DOHH2 (cell line): ENCODE data around the gene PTPN3.

ENCODE experiments used
- H3F3A ChIP-seq: fragments of 200-600 bp; sonication (generic), shearing (Covaris generic); 2 replicates; pipeline ENCODE4 v1.6.0; 2016; ENCODE audit warnings: antibody characterized with exemption, mild to moderate bottlenecking; ENCODE audit not compliant: control insufficient read depth, insufficient read depth
- H3K27ac ChIP-seq: fragments of 200-600 bp; sonication (generic); 2 replicates; pipeline ENCODE4 v1.5.1; 2014; ENCODE audit warnings: low read depth, mild to moderate bottlenecking, low read length, moderate library complexity
- H3K27me3 ChIP-seq: fragments of 200-600 bp; sonication (generic); 2 replicates; pipeline ENCODE4 v1.6.1; 2014; ENCODE audit warnings: mild to moderate bottlenecking, low read length, mixed read lengths; ENCODE audit not compliant: control insufficient read depth
- H3K36me3 ChIP-seq: fragments of 200-600 bp; sonication (generic); 2 replicates; pipeline ENCODE4 v1.6.1; 2014; ENCODE audit warnings: mild to moderate bottlenecking, low read length, moderate library complexity, mixed read lengths; ENCODE audit not compliant: control insufficient read depth
- H3K4me1 ChIP-seq: fragments of 200-600 bp; sonication (generic); 2 replicates; pipeline ENCODE4 v1.6.1; 2014; ENCODE audit warnings: mild to moderate bottlenecking, low read length, mixed read lengths; ENCODE audit not compliant: control insufficient read depth
- H3K4me2 ChIP-seq: fragments of 200-600 bp; sonication (generic); 2 replicates; pipeline ENCODE4 v1.6.0; 2014; ENCODE audit warnings: mild to moderate bottlenecking, low read length, moderate library complexity
- H3K4me3 ChIP-seq: fragments of 200-600 bp; sonication (generic); 2 replicates; pipeline ENCODE4 v1.5.1; 2014; ENCODE audit warnings: mild to moderate bottlenecking, low read length, mixed read lengths
- H3K79me2 ChIP-seq: fragments of 200-600 bp; sonication (generic); 2 replicates; pipeline ENCODE4 v1.6.1; 2014; ENCODE audit warnings: mild to moderate bottlenecking, low read length, mixed read lengths; ENCODE audit not compliant: control insufficient read depth
- H3K9me2 ChIP-seq: fragments of 200-600 bp; sonication (generic); replicated peaks from 2 replicates; pipeline ENCODE4 v1.6.1; 2014; ENCODE audit warnings: mild to moderate bottlenecking, low read length, mixed read lengths; ENCODE audit not compliant: control insufficient read depth
- H3K9me3 ChIP-seq: fragments of 200-600 bp; sonication (generic); 2 replicates; pipeline ENCODE4 v1.6.1; 2014; ENCODE audit warnings: antibody characterized with exemption, low read length, mixed read lengths; ENCODE audit not compliant: control insufficient read depth, insufficient read depth
- H4K20me1 ChIP-seq: fragments of 200-600 bp; sonication (generic); 2 replicates; pipeline ENCODE4 v1.6.0; 2014; ENCODE audit warnings: low read depth, mild to moderate bottlenecking, antibody characterized with exemption, low read length, moderate library complexity; ENCODE audit not compliant: control insufficient read depth, insufficient read depth
- CTCF ChIP-seq: fragments of 200-600 bp; sonication (generic); IDR thresholded peaks from one replicate; pipeline ENCODE4 v1.5.1; 2014; ENCODE audit warnings: antibody characterized with exemption, mild to moderate bottlenecking, low read depth, low read length; ENCODE audit not compliant: poor library complexity, severe bottlenecking
- EZH2phosphoT487 ChIP-seq: fragments of 200-600 bp; sonication (generic); IDR thresholded peaks from 2 replicates; pipeline ENCODE4 v1.6.1; 2017; ENCODE audit warnings: borderline replicate concordance, mild to moderate bottlenecking, antibody characterized with exemption, low read length, moderate library complexity, mixed read lengths

PTPN3 gene

GRCh38 chr9:109496841-109497225 is 1.3 kb downstream of the PTPN3 start:
- H3F3A ChIP-seq = no peaks in the 10 kb centered on the region
- H3K4me1 ChIP-seq = no peaks in the 10 kb centered on the region
- H3K9me3 ChIP-seq = no peaks in the 10 kb centered on the region
- H3K27ac ChIP-seq = no peak overlapping the region
- H3K27me3 ChIP-seq = peaks cover 4% of the 10 kb centered on the region; the same call in 1 of the 2 replicates
- no peak overlapping the region for H3K4me3 ChIP-seq
- TF ChIP-seq CTCF (no peak), EZH2phosphoT487 (no peak)
- H3K36me3 ChIP-seq = no peaks in the 10 kb centered on the region
- H3K4me2 ChIP-seq = no peak overlapping the region
- H3K9me2 ChIP-seq = no peaks in the 10 kb centered on the region
- no peaks in the 10 kb centered on the region for H3K79me2 ChIP-seq
- no peaks in the 10 kb centered on the region for H4K20me1 ChIP-seq

DNA sequence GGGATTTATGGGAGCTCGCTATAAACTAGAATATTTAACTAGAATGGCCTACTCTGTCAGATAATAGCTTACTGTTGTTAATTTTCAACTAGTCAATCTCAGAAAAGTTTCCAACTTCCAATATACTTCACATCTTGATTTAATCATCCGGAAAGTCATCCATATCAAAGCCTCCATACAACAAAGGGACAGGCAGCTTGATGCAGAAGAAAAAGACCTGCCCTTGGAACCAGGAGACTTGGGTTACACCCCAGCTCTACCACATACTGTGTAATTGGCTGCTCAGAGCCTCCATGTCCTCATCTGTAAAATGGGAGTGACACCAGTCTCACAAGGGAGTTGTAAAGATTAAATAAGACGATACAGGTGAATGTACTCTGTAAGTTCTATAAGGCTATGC is 1.9 kb downstream of the PTPN3 start:
- H3K4me3 ChIP-seq = no peak overlapping the region
- H3K79me2 ChIP-seq = no peaks in the 10 kb centered on the region
- no peaks in the 10 kb centered on the region for H3K4me1 ChIP-seq
- no peaks in the 10 kb centered on the region for H4K20me1 ChIP-seq
- H3K36me3 ChIP-seq = no peaks in the 10 kb centered on the region
- H3K9me3 ChIP-seq = no peaks in the 10 kb centered on the region
- H3K27me3 ChIP-seq = peaks cover 4% of the 10 kb centered on the region; the same call in 1 of the 2 replicates
- H3K27ac ChIP-seq = no peak overlapping the region
- no peaks in the 10 kb centered on the region for H3K9me2 ChIP-seq
- no peak overlapping the region for H3K4me2 ChIP-seq
- H3F3A ChIP-seq = no peaks in the 10 kb centered on the region
- TF ChIP-seq CTCF = no peak
- no peak for TF ChIP-seq EZH2phosphoT487

DNA sequence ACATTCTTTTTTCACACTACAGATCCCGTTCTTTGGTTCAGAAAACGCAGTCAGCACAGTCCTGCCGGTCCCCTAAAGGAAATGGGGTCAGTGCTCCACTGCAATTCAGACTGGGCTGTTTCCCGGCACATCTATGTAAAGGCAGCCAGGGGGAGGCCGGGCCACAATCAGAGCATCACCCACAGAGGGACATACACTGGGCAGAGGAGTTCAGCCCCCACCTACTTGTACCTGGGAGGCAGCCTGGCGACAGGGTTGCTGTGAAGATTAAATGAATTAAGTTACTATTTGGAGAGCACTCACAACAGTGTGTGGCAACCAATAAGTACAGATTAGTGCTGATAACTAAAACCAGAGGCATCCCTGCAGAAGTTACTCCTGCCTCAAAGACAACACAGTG is 4.5 kb downstream of the PTPN3 start:
- Histone ChIP-seq H3K79me2 (no peaks in the 10 kb centered on the region), H3K27me3 (peaks cover 4% of the 10 kb centered on the region; the same call in 1 of the 2 replicates), H3K36me3 (no peaks in the 10 kb centered on the region), H3F3A (no peaks in the 10 kb centered on the region), H3K9me3 (no peaks in the 10 kb centered on the region), H3K4me2 (no peak overlapping the region), H3K4me3 (no peak overlapping the region), H3K9me2 (no peaks in the 10 kb centered on the region), H3K4me1 (no peaks in the 10 kb centered on the region), H3K27ac (no peak overlapping the region), H4K20me1 (no peaks in the 10 kb centered on the region)
- TF ChIP-seq EZH2phosphoT487 (no peak), CTCF (no peak)
